GM23248 (cell line): Measurements from ENCODE around the gene TRAF2.

ENCODE experiments used
- EZH2 ChIP-seq: fragments of 200-600 bp; sonication (generic); IDR thresholded peaks from 2 replicates; pipeline ENCODE4 v1.6.1; 2018; ENCODE audit warnings: antibody characterized with exemption, mild to moderate bottlenecking; ENCODE audit not compliant: insufficient read depth, poor library complexity, severe bottlenecking
- EZH2phosphoT487 ChIP-seq: fragments of 200-600 bp; sonication (generic); IDR thresholded peaks from 2 replicates; pipeline ENCODE4 v1.6.1; 2018; ENCODE audit warnings: antibody characterized with exemption, moderate library complexity, mild to moderate bottlenecking, low read depth; ENCODE audit not compliant: insufficient read depth

DNA sequence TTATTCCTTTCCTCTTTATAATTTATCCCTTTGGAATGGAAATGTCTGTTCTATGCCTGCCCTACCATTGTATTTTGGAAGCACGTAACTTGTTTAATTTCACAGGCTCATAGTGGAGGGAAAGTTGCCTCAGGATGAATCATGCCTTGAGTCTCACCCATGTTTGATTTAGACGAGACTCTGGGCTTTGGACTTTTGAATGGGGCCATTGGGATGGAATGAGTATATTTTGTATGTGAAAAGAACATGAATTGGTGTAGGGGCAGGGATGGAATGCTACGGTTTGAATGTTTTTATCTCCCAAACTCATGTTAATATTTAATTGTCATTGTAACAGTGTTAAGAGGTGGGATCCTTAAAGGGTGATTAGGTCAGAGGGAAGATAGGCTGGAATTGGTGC, 48.0 kb downstream of the TRAF2 start:
- TF ChIP-seq EZH2: no peak
- TF ChIP-seq EZH2phosphoT487: no peak
